Vagina (tissue), 2 donors: ENCODE results near the gene PHACTR4.

ENCODE experiments used
- POLR2A ChIP-seq, 2 donors: fragments of 450-650 bp; IDR thresholded peaks; one replicate each; pipeline ENCODE4 v1.6.1; 2017; ENCODE audit warnings: antibody characterized with exemption in 2 of 2, mild to moderate bottlenecking in 2 of 2, moderate library complexity in 2 of 2
- POLR2AphosphoS5 ChIP-seq, 2 donors: sonication (generic); formaldehyde crosslinking; IDR thresholded peaks; one replicate each; pipeline ENCODE4 v1.9.0; 2017; ENCODE audit warnings: antibody characterized with exemption in 2 of 2, mild to moderate bottlenecking in 2 of 2, low read depth in 1 of 2; ENCODE audit not compliant: insufficient read depth in 1 of 2
- TF ChIP-seq, protein P1 (sequence below), 3 experiments: fragments of 450-650 bp in 2 of 3; fragments of 200-600 bp in 1 of 3; sonication (generic) in 1 of 3; IDR thresholded peaks; one replicate each; pipeline ENCODE4 v1.5.1; 2017 to 2019; ENCODE audit warnings: antibody characterized with exemption in 3 of 3, mild to moderate bottlenecking in 2 of 3, moderate library complexity in 2 of 3

DNA sequence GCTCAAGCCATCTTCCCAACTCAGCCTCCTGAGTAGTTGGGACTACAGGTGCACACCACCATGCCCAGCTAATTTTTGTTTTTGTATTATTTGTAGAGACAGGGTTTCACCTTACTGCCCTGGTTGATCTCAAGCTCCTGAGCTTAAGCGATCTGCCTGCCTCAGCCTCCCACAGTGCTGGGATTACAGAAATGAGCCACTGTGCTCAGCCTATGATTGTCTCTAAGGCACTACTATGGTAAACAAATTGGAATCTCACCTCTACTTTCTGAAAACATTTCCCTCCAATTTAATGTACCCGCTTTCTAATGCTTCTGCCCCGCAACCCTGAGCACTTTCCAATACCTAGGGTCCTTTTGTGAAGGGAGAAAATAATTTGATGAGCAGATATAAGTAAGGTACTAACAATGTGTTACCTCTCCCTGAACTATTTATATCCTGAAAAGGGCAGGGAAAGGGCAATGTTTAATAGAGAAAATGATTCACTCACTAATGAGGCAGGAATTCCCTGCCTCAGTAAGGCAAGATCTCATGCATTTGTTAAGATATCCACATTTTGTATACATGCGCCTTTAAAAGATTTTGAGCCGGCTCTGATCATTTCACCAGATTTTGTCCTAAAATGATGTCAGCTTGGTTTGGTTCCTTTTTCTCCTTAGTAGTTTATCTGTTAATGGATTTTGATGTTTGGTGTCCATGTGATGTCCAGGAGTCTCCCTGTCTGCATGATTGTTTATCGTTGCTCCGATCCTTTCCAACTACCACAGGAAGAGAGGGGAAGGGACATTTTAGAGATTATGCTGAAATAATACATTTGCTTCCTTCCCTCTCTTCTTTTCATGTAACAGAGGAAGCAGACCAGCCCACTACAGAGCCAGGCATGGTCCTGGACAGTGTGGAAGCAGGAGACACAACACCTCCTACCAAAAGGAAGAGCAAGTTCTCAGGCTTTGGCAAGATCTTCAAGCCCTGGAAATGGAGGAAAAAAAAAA is 89.0 kb downstream of the PHACTR4 start:
- TF ChIP-seq POLR2A (IDR thresholded peaks at IDR 0.05): no peak
- TF ChIP-seq, protein P1, sequence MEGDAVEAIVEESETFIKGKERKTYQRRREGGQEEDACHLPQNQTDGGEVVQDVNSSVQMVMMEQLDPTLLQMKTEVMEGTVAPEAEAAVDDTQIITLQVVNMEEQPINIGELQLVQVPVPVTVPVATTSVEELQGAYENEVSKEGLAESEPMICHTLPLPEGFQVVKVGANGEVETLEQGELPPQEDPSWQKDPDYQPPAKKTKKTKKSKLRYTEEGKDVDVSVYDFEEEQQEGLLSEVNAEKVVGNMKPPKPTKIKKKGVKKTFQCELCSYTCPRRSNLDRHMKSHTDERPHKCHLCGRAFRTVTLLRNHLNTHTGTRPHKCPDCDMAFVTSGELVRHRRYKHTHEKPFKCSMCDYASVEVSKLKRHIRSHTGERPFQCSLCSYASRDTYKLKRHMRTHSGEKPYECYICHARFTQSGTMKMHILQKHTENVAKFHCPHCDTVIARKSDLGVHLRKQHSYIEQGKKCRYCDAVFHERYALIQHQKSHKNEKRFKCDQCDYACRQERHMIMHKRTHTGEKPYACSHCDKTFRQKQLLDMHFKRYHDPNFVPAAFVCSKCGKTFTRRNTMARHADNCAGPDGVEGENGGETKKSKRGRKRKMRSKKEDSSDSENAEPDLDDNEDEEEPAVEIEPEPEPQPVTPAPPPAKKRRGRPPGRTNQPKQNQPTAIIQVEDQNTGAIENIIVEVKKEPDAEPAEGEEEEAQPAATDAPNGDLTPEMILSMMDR (IDR thresholded peaks at IDR 0.05): no peak
- no peak for TF ChIP-seq POLR2AphosphoS5 (IDR thresholded peaks at IDR 0.05; ENCODE audit: insufficient read depth in 1 of 2, low read depth in 1 of 2)
